DND-41 (cell line): ENCODE data around the gene ZKSCAN3.

Source experiments
- CTCF ChIP-seq: IDR thresholded peaks from 2 replicates; pipeline ENCODE4 v1.5.1; 2012; ENCODE audit warnings: borderline replicate concordance, low read length, moderate library complexity, mild to moderate bottlenecking; ENCODE audit not compliant: poor library complexity, severe bottlenecking; ENCODE audit errors: extremely low read depth
- EZH2 ChIP-seq: IDR thresholded peaks from 3 replicates; pipeline ENCODE4 v1.6.1; 2012; ENCODE audit warnings: borderline replicate concordance, low read depth, mild to moderate bottlenecking, moderate library complexity, low read length, inconsistent platforms; ENCODE audit not compliant: severe bottlenecking

GRCh38 chr6:28333599-28334018 is 16.1 kb upstream of the ZKSCAN3 start:
- TF ChIP-seq CTCF, result no peak
- no peak for TF ChIP-seq EZH2
